SU-DHL-6 (cell line): ENCODE measurements around the gene AHCY.

Experiments used
- H2AFZ ChIP-seq: fragments of 200-600 bp; sonication (generic); 2 replicates; pipeline ENCODE4 v1.6.1; 2014; ENCODE audit warnings: low read depth, mild to moderate bottlenecking, moderate library complexity, mixed read lengths, antibody characterized with exemption, low read length; ENCODE audit not compliant: severe bottlenecking
- H3F3A ChIP-seq: fragments of 200-600 bp; shearing (Covaris generic); 2 replicates; pipeline ENCODE4 v1.6.0; 2016; ENCODE audit warnings: antibody characterized with exemption, mild to moderate bottlenecking; ENCODE audit not compliant: insufficient read depth
- H3K27ac ChIP-seq: fragments of 200-600 bp; sonication (generic); 2 replicates; pipeline ENCODE4 v1.5.1; 2016; ENCODE audit warnings: low read depth, mild to moderate bottlenecking, low read length, moderate library complexity, mixed read lengths
- H3K27me3 ChIP-seq: fragments of 200-600 bp; sonication (generic), shearing (Covaris generic); 2 replicates; pipeline ENCODE4 v1.6.0; 2014; ENCODE audit warnings: mild to moderate bottlenecking, low read length
- H3K36me3 ChIP-seq: fragments of 200-600 bp; sonication (generic); 2 replicates; pipeline ENCODE4 v1.6.1; 2014; ENCODE audit warnings: mild to moderate bottlenecking, low read length, mixed read lengths
- H3K4me2 ChIP-seq: fragments of 300-600, 200-600 bp; shearing (Covaris generic), sonication (generic); 2 replicates; pipeline ENCODE4 v1.6.0; 2014; ENCODE audit warnings: low read length, low read depth, mild to moderate bottlenecking; ENCODE audit not compliant: poor library complexity, severe bottlenecking
- H3K4me3 ChIP-seq: fragments of 200-600 bp; sonication (generic); 2 replicates; pipeline ENCODE4 v1.5.1; 2014; ENCODE audit warnings: antibody characterized with exemption, low read length, mild to moderate bottlenecking, mixed read lengths; ENCODE audit not compliant: insufficient read depth, poor library complexity, severe bottlenecking
- H3K79me2 ChIP-seq: fragments of 200-600 bp; sonication (generic); 2 replicates; pipeline ENCODE4 v1.6.1; 2014; ENCODE audit warnings: mild to moderate bottlenecking, low read length, moderate library complexity; ENCODE audit not compliant: insufficient read depth
- H3K9ac ChIP-seq: fragments of 200-600 bp; sonication (generic); 2 replicates; pipeline ENCODE4 v1.7.0; 2014; ENCODE audit warnings: mild to moderate bottlenecking, low read length
- H3K9me2 ChIP-seq: fragments of 200-600 bp; sonication (generic); replicated peaks from 2 replicates; pipeline ENCODE4 v1.6.1; 2014; ENCODE audit warnings: low read length; ENCODE audit not compliant: insufficient read depth
- H3K9me3 ChIP-seq: fragments of 200-600 bp; sonication (generic); 2 replicates; pipeline ENCODE4 v1.6.1; 2014; ENCODE audit warnings: low read length, mixed read lengths; ENCODE audit not compliant: insufficient read depth
- H4K20me1 ChIP-seq: fragments of 200-600 bp; sonication (generic); 2 replicates; pipeline ENCODE4 v1.6.1; 2014; ENCODE audit warnings: low read depth, mild to moderate bottlenecking, antibody characterized with exemption, low read length, moderate library complexity, mixed read lengths
- EZH2phosphoT487 ChIP-seq: fragments of 200-600 bp; sonication (generic), shearing (Covaris generic); conservative IDR thresholded peaks from 2 replicates; pipeline ENCODE4 v1.6.1; 2018; ENCODE audit warnings: mild to moderate bottlenecking, antibody characterized with exemption, low read length, moderate library complexity, mixed read lengths
- TF ChIP-seq, protein P1 (sequence below): fragments of 200-600 bp; sonication (generic); IDR thresholded peaks from one replicate; pipeline ENCODE4 v1.5.1; 2017; ENCODE audit warnings: antibody characterized with exemption, mild to moderate bottlenecking, low read length, moderate library complexity; ENCODE audit not compliant: insufficient read depth, poor library complexity, severe bottlenecking

AHCY gene

DNA sequence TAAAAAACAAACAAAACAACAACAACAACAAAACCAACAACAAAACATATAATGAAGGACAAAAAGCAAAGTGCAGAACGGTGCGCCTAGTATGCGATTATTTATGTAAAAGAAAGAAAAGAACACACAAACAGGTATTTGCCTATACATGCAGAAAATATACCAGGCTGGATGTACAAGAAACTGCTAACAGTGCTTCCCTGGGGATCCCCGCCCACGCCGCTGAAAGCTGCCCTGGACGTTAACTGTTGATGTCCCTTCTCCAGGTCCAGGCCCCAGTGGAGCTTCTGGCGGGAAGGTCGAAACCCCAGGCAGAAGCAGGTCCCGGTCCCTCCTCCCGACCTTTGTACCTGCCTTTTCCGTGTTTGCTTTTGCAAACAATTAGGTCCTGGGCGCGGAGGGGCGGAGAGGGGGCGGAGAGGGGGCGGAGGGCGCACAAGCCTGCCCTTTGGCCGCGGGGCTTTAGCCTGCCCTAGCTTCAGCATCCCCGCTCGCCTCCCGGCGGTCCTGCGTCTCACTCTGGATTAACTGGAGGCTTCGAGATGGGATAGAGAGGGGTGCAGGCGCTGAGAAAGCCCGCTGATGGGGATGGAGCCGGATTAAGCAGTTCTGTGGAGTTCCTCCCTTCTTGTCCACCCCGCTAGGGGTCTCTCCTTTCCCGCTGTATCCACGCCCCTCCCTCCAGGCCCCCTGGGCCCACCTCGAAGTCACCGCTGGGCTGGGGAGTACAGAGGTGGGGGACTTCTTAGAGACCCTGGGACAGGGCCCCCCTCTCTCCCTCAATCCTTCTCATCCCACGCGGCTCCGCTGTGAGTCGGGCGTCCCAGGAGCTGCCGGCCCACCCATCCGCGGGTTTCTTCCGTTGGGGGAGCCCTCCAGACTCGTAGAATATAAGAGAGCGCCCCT lies 8.2 kb upstream of the AHCY start:
- Histone ChIP-seq H3K4me3 (no peak overlapping the region), H3K27me3 (no peaks in the 10 kb centered on the region), H4K20me1 (no peaks in the 10 kb centered on the region), H3K4me2 (no peak overlapping the region), H3K9me3 (no peaks in the 10 kb centered on the region), H2AFZ (no peak overlapping the region), H3K79me2 (no peaks in the 10 kb centered on the region), H3K9ac (no peak overlapping the region), H3K36me3 (no peaks in the 10 kb centered on the region), H3F3A (no peaks in the 10 kb centered on the region), H3K9me2 (no peaks in the 10 kb centered on the region), H3K27ac (no peak overlapping the region)
- TF ChIP-seq EZH2phosphoT487 = no peak
- TF ChIP-seq, protein P1, sequence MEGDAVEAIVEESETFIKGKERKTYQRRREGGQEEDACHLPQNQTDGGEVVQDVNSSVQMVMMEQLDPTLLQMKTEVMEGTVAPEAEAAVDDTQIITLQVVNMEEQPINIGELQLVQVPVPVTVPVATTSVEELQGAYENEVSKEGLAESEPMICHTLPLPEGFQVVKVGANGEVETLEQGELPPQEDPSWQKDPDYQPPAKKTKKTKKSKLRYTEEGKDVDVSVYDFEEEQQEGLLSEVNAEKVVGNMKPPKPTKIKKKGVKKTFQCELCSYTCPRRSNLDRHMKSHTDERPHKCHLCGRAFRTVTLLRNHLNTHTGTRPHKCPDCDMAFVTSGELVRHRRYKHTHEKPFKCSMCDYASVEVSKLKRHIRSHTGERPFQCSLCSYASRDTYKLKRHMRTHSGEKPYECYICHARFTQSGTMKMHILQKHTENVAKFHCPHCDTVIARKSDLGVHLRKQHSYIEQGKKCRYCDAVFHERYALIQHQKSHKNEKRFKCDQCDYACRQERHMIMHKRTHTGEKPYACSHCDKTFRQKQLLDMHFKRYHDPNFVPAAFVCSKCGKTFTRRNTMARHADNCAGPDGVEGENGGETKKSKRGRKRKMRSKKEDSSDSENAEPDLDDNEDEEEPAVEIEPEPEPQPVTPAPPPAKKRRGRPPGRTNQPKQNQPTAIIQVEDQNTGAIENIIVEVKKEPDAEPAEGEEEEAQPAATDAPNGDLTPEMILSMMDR = no peak

DNA sequence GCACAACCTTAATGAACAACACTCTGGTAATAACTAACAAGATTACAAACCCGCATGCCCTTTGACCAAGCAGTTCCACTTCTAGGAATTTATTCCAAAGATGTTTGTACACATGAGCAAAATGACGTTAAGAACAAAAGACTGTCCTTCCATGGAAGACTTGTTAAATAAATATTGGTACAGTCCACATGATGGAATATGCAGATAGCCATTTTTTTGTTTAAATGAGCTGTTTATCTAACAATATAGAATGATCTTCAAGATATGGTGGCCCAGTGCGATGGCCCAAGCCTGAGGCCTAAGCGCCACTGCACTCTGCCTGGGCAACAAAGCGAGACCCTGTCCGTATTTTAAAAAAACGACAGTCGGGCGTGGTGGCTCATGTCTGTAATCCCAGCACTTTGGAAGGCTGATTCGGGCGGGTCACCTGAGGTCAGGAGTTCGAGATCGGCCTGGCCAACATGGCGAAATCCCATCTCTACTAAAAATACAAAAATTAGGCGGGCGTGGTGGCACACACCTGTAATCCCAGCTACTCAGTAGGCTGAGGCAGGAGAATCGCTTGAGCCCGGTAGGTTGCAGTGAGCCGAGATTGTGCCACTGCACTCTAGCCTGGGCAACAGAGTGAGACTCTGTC lies 7.4 kb upstream of the AHCY start:
- no peak for TF ChIP-seq EZH2phosphoT487
- TF ChIP-seq, protein P1 = no peak

DNA sequence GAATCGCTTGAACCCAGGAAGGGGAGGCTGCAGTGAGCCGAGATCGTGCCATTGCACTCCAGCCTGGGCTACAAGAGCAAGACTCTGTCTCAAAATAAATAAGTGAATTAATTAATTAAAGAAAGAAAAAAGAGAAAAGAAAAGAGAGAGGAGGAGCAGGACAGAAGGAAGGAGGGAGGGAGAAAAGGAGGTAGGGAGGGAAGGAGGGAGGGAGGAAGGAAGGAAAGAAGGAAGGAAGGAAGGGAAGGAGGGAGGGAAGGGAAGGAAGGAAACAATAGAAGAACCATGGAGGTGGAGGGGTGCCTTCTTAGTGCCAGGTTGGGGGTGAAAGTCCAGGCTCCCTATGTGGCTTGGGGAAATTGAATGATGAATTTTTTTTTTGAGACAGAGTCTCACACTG lies 6.5 kb upstream of the AHCY start:
- Histone ChIP-seq H3K79me2 (no peaks in the 10 kb centered on the region), H3K27ac (no peak overlapping the region), H3K4me3 (no peak overlapping the region), H3K9me3 (no peaks in the 10 kb centered on the region), H3K36me3 (no peaks in the 10 kb centered on the region), H2AFZ (no peak overlapping the region), H4K20me1 (no peaks in the 10 kb centered on the region), H3F3A (no peaks in the 10 kb centered on the region), H3K9ac (no peak overlapping the region), H3K4me2 (no peak overlapping the region), H3K27me3 (no peaks in the 10 kb centered on the region), H3K9me2 (no peaks in the 10 kb centered on the region)
- TF ChIP-seq, protein P1 = no peak
- TF ChIP-seq EZH2phosphoT487 = no peak

More for the DNA sequence above, 7.4 kb upstream of the AHCY start:
- H3K27me3 ChIP-seq = no peaks in the 10 kb centered on the region
- no peaks in the 10 kb centered on the region for H3K9me3 ChIP-seq
- H3K9me2 ChIP-seq = no peaks in the 10 kb centered on the region
- no peaks in the 10 kb centered on the region for H3K79me2 ChIP-seq
- no peak overlapping the region for H3K27ac ChIP-seq
- H3F3A ChIP-seq = no peaks in the 10 kb centered on the region
- no peaks in the 10 kb centered on the region for H4K20me1 ChIP-seq
- no peak overlapping the region for H2AFZ ChIP-seq
- no peak overlapping the region for H3K4me3 ChIP-seq
- H3K9ac ChIP-seq = no peak overlapping the region
- no peak overlapping the region for H3K4me2 ChIP-seq
- no peaks in the 10 kb centered on the region for H3K36me3 ChIP-seq
